Activated CD4-positive, CD25-positive, alpha-beta regulatory T cell treated with anti-CD3 and anti-CD28 coated beads, Interleukin-2, amount 50 U/mL, for 24 hours (primary cell): ENCODE results near the gene TPM4.

Experiments
- ATAC-seq, 2 donors: fragments of 150-1000 bp; cut with Tn5 transposase; one replicate each; pipeline ENCODE4 v1.10.0; 2021; ENCODE audit warnings: mild to moderate bottlenecking in 1 of 2, moderate library complexity in 1 of 2

Gene TPM4

GRCh38 chr19:16131648-16132047 lies 55.4 kb downstream of the TPM4 start:
- ATAC-seq = no peak

- ATAC-seq = no peak
These were observed 57.5 kb downstream of the TPM4 start for GRCh38 chr19:16133818-16134217.

- ATAC-seq = no peak
These were observed 58.2 kb downstream of the TPM4 start for GRCh38 chr19:16134510-16134909.

- no peak for ATAC-seq
These were observed 59.3 kb downstream of the TPM4 start for GRCh38 chr19:16135430-16136127.

GRCh38 chr19:16136185-16136999 lies 60.1 kb downstream of the TPM4 start:
- ATAC-seq = no peak

GRCh38 chr19:16139752-16140151 lies 63.5 kb downstream of the TPM4 start:
- ATAC-seq = no peak

- no peak for ATAC-seq
These were observed 64.7 kb downstream of the TPM4 start for GRCh38 chr19:16141043-16141442.

GRCh38 chr19:16142032-16142580 lies 65.8 kb downstream of the TPM4 start:
- no peak for ATAC-seq

GRCh38 chr19:16143399-16144215 lies 67.3 kb downstream of the TPM4 start, which contains the start of gene HSH2D:
Gene HSH2D, plus strand, starts transcription at chr19:16143685. Its CDS starts 5,066 bp downstream, at chr19:16148751.
- ATAC-seq = peak; percentile 96 to 98

GRCh38 chr19:16144216-16144581 lies 67.9 kb downstream of the TPM4 start:
- ATAC-seq = peak in 1 of 2 donors; percentile 14

GRCh38 chr19:16146112-16146511 lies 69.8 kb downstream of the TPM4 start:
- ATAC-seq = no peak

- ATAC-seq = no peak
These were observed 72.3 kb downstream of the TPM4 start for GRCh38 chr19:16148443-16149229.
